Gastroesophageal sphincter (tissue), 4 donors: Measurements from ENCODE around the gene SH3RF1. TPM values are rescaled to one million over a fixed set of nuclear protein-coding genes. Genes with fewer than 3 reads are reported as not detected.
"Not testable (repeated sequence)": the region's sequence is repeated elsewhere in the genome, so short reads cannot be mapped to it uniquely, and the experiment has no call there.

Experiments
- ATAC-seq: fragments of 150-250 bp; one replicate; pipeline ENCODE4 v1.9.1; 2016; ENCODE audit warnings: mild to moderate bottlenecking, moderate library complexity
- H3K27ac ChIP-seq, 4 donors: fragments of 200-600 bp; sonication (generic) in 3 of 4; 1 replicate in 3 of 4; 2 replicates in 1 of 4; pipeline ENCODE4 v1.5.1; 2016 to 2019
- H3K27me3 ChIP-seq: fragments of 200-600 bp; sonication (generic); one replicate; pipeline ENCODE4 v1.5.1; 2019
- H3K36me3 ChIP-seq, 2 donors: fragments of 200-600 bp; sonication (generic); one replicate each; pipeline ENCODE4 v1.5.1; 2019; ENCODE audit warnings: control low read depth in 1 of 2
- H3K4me1 ChIP-seq, 3 donors: fragments of 200-600 bp; sonication (generic); 1 replicate in 2 of 3; 2 replicates in 1 of 3; pipeline ENCODE4 v1.5.1; 2016 to 2019; ENCODE audit warnings: control low read depth in 2 of 3
- H3K4me3 ChIP-seq, 2 donors: fragments of 200-600 bp; sonication (generic); one replicate each; pipeline ENCODE4 v1.5.1; 2019; ENCODE audit warnings: mild to moderate bottlenecking in 1 of 2, moderate library complexity in 1 of 2
- H3K9me3 ChIP-seq, 3 donors: fragments of 200-600 bp; sonication (generic); one replicate each; pipeline ENCODE4 v1.5.1; 2017 to 2019; ENCODE audit warnings: control low read depth in 2 of 3
- CTCF ChIP-seq, 4 experiments: fragments of 200-600 bp in 2 of 4; fragments of 450-650 bp in 2 of 4; sonication (generic) in 1 of 4; IDR thresholded peaks; one replicate each; pipeline ENCODE4 v1.5.1; 2017 to 2019; ENCODE audit warnings: antibody characterized with exemption in 4 of 4, mild to moderate bottlenecking in 2 of 4, moderate library complexity in 2 of 4
- EP300 ChIP-seq: sonication (generic); formaldehyde crosslinking; IDR thresholded peaks from one replicate; pipeline ENCODE4 v1.6.1; 2017; ENCODE audit warnings: antibody characterized with exemption, mild to moderate bottlenecking
- POLR2A ChIP-seq, 2 donors: fragments of 450-650 bp; IDR thresholded peaks; one replicate each; pipeline ENCODE4 v1.6.1; 2017; ENCODE audit warnings: antibody characterized with exemption in 2 of 2, mild to moderate bottlenecking in 2 of 2, moderate library complexity in 1 of 2
- POLR2AphosphoS5 ChIP-seq: sonication (generic); formaldehyde crosslinking; IDR thresholded peaks from one replicate; pipeline ENCODE4 v1.6.1; 2017; ENCODE audit warnings: antibody characterized with exemption
- WGBS, 2 donors: methylation state at CpG; one replicate each; pipeline ENCODE4 v1.1.5; 2018; ENCODE audit warnings: low coverage in 1 of 2; 5-methylcytosine and 5-hydroxymethylcytosine counted together
- total RNA-seq, 4 donors: library from RNA; depleted of rRNA; stranded (reverse); fragments of >200 nt; gene quantifications; one replicate each; pipeline ENCODE4 v1.1.0, GENCODE V29; 2016

Gene SH3RF1
- total RNA-seq, 4 donors from 2014 or later: 9.2 to 17.6 (median 13.3) TPM

- H3K27ac ChIP-seq: no peak overlapping the region
- TF ChIP-seq POLR2A (IDR thresholded peaks at IDR 0.05) (no peak), POLR2AphosphoS5 (no peak), EP300 (no peak), CTCF (IDR thresholded peaks at IDR 0.05) (no peak)
- no peak overlapping the region for H3K4me3 ChIP-seq
- H3K27me3 ChIP-seq: no peaks in the 10 kb centered on the region
- peaks cover 0 to 28% (median 0%) of the 10 kb centered on the region in 3 donors for H3K4me1 ChIP-seq
- no peaks in the 10 kb centered on the region for H3K36me3 ChIP-seq
- ATAC-seq: no peak
- no peaks in the 10 kb centered on the region for H3K9me3 ChIP-seq
These were observed 72.6 kb downstream of the SH3RF1 start for GRCh38 chr4:169198167-169198566.

GRCh38 chr4:169197206-169197605, 73.5 kb downstream of the SH3RF1 start:
- not testable (repeated sequence) for H3K27me3 ChIP-seq, H3K4me3 ChIP-seq, ATAC-seq, H3K9me3 ChIP-seq, H3K27ac ChIP-seq, H3K36me3 ChIP-seq
- H3K4me1 ChIP-seq: peaks cover 0 to 19% (median 0%) of the 10 kb centered on the region in 3 donors
- 80 to 100% methylated on average over 2 to 8 of the region's 11 CpGs for WGBS, 2 donors

- no peak for ATAC-seq
- H3K27me3 ChIP-seq: no peaks in the 10 kb centered on the region
These were observed 75.7 kb downstream of the SH3RF1 start for GRCh38 chr4:169195032-169195431.

GRCh38 chr4:169189968-169190367, 80.8 kb downstream of the SH3RF1 start:
- not testable (repeated sequence) for ATAC-seq, H3K4me1 ChIP-seq, H3K36me3 ChIP-seq, H3K27ac ChIP-seq, H3K9me3 ChIP-seq, H3K4me3 ChIP-seq, H3K27me3 ChIP-seq
- 100% methylated on average over 2 of the region's 2 CpGs for WGBS, 2 donors

More at GRCh38 chr4:169195032-169195431, 75.7 kb downstream of the SH3RF1 start:
- Histone ChIP-seq H3K27ac (no peak overlapping the region), H3K4me1 (no peaks in the 10 kb centered on the region), H3K4me3 (no peak overlapping the region), H3K9me3 (no peaks in the 10 kb centered on the region), H3K36me3 (no peaks in the 10 kb centered on the region)
- TF ChIP-seq POLR2AphosphoS5 (no peak), POLR2A (IDR thresholded peaks at IDR 0.05) (no peak), CTCF (IDR thresholded peaks at IDR 0.05) (no peak), EP300 (no peak)

- ATAC-seq: no peak
- WGBS, 2 donors: 87 to 95% methylated on average over 4 of the region's 4 CpGs
- Histone ChIP-seq H3K9me3 (no peaks in the 10 kb centered on the region), H3K36me3 (no peaks in the 10 kb centered on the region), H3K27me3 (no peaks in the 10 kb centered on the region), H3K4me1 (peaks cover 0 to 6% (median 0%) of the 10 kb centered on the region in 3 donors), H3K4me3 (no peak overlapping the region), H3K27ac (no peak overlapping the region)
- TF ChIP-seq EP300 (no peak), CTCF (IDR thresholded peaks at IDR 0.05) (no peak), POLR2AphosphoS5 (no peak), POLR2A (IDR thresholded peaks at IDR 0.05) (no peak)
These were observed 81.4 kb downstream of the SH3RF1 start for GRCh38 chr4:169189372-169189771.

GRCh38 chr4:169188204-169188603, 82.6 kb downstream of the SH3RF1 start:
- ATAC-seq: no peak

More at GRCh38 chr4:169188204-169188603, 82.6 kb downstream of the SH3RF1 start:
- Histone ChIP-seq H3K36me3 (no peaks in the 10 kb centered on the region), H3K4me3 (no peak overlapping the region), H3K27me3 (no peaks in the 10 kb centered on the region), H3K27ac (no peak overlapping the region), H3K4me1 (peaks cover 0 to 8% (median 0%) of the 10 kb centered on the region in 3 donors), H3K9me3 (no peaks in the 10 kb centered on the region)
- TF ChIP-seq CTCF (IDR thresholded peaks at IDR 0.05): no peak
- 81 to 88% methylated on average over 3 of the region's 3 CpGs for WGBS, 2 donors
